GM19099 (cell line): Measurements from ENCODE around the gene STARD10.

Experiments
- POLR2A ChIP-seq: IDR thresholded peaks from 3 replicates; pipeline ENCODE4 v1.6.1; 2011; ENCODE audit warnings: low read depth; ENCODE audit not compliant: insufficient read length; ENCODE audit errors: extremely low read depth

Gene STARD10

GRCh38 chr11:72741849-72742512 lies 51.9 kb downstream of the STARD10 start:
- no peak for TF ChIP-seq POLR2A

GRCh38 chr11:72741429-72741833 lies 52.4 kb downstream of the STARD10 start:
- TF ChIP-seq POLR2A, result no peak

- no peak for TF ChIP-seq POLR2A
These were observed 53.1 kb downstream of the STARD10 start for GRCh38 chr11:72740562-72741428.

DNA sequence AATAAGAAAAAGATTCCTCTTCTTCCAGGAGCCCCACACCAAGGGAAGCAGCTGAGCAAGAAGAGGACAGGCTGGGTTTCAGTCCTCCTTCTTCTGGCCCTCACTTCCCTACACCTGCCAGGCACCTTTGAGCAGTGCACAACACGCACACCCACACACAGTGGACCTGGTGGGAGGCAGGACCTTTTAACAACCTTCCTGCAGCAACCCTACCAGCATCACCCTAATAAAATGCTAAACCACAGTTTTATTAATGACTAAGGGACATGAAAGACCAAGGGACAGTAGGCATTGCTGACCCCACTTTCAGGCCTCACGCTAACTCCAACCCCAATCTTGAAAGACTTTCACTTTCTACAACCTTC lies 53.8 kb downstream of the STARD10 start:
- no peak for TF ChIP-seq POLR2A

DNA sequence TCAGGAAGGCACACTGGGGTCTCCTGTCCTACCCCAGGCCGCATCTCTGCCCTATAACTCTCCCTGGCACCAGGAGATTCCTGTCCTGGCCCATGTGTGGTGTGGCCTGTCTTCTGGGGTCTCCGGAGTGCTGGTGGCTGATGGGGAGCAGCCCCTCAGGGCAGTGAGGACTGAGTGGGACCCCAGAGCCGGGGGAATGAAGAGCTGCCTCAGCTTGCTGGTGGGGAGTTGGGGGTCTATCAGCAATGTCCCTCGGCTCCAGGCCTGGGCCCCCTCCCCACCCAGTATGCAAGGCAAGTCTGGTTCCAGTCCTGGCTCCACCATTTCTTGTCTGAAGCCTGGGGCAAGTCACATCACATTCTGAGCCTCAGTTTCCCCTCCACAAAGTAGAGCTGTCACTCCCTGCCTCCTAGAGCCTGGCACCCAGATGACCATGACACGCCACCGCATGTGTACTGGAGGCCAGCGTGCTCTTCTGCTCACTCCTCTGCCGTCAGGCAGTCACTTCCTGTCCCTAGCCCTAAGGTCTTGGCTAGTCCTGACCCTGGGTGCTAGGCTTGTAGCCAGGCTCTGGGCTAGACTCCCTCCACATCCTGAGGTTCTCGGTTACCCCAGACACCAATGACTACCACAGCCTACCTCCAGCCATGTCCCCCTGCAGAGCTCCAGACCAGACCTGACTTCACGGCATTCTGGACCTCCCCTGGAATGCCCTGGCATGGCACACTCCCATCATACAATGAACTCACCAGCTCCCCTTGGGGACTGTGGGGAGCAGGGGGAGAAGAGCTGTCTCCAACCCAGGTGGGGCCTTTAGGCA lies 54.4 kb downstream of the STARD10 start:
- TF ChIP-seq POLR2A, result no peak

- peak; percentile 80 for TF ChIP-seq POLR2A
These were observed 55.4 kb downstream of the STARD10 start for GRCh38 chr11:72738199-72739141.

GRCh38 chr11:72737336-72737735 lies 56.5 kb downstream of the STARD10 start:
- no peak for TF ChIP-seq POLR2A

GRCh38 chr11:72736452-72737069 lies 57.3 kb downstream of the STARD10 start:
- TF ChIP-seq POLR2A, result no peak

DNA sequence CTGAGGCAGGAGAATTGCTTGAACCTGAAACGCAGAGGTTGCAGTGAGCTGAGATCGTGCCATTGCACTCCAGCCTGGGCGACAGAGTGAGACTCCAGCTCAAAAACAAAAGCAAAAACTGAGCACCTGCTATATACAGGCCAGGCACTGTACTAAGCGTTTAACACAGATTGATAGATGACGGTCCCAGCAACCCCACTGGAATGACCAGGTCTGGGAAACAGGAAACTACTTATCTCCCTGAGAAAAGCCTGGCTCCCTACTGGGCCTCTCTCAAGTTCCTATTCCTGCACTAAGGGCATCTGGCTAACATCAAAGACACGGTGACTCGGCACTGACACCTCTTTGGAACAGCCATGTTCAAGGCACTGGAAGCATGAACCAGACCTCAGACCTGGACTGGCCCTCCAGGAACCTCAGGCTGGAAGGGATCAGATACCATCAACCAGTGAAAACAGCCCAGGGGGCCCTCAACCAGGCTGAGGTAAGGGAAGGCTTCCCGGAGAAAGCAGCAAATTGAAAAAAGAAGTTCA lies 58.3 kb downstream of the STARD10 start:
- TF ChIP-seq POLR2A, result no peak

- no peak for TF ChIP-seq POLR2A
These were observed 61.5 kb downstream of the STARD10 start for GRCh38 chr11:72732329-72732728.

- no peak for TF ChIP-seq POLR2A
These were observed 63.1 kb downstream of the STARD10 start for GRCh38 chr11:72730737-72731136.

DNA sequence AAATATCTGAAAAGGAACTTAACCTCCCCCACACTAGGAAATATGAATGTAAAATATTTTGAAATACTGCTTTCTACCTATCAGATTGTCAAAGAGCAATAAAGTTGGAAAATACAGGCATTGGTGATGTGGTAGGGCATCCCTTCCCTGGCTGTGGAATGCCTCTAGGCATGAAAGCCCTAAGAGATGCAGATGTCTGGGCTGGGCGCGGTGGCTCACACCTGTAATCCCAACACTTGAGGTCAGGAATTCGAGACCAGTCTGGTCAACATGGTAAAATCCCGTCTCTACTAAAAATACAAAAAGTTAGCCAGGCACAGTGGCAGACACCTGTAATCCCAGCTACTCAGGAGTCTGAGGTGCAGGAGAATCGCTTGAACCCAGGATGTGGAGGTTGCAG lies 63.6 kb downstream of the STARD10 start:
- no peak for TF ChIP-seq POLR2A

DNA sequence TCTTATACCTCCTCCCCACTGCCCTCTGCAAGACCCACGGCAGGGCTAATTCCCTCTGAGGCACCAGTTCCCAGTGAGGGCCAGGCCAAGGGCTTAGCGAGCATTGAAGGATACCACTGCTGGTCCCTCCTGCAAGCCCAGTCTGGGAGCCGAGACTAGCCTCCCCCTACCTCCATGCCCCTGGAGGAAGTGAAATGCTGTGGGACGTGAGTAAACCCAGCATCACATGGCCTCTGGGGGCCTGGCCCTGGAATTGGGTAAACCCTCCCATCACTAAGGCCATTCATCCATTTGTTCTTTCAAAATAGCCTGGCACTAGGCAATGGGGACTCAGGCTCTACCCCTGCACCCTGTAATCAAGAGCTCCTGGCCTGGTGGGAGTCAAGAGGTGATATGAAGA lies 66.3 kb downstream of the STARD10 start:
- no peak for TF ChIP-seq POLR2A
